COLO668 (cell line): Measurements from ENCODE around the gene PSMA4.
"Not testable (repeated sequence)": the region's sequence is repeated elsewhere in the genome, so short reads cannot be mapped to it uniquely, and the experiment has no call there.

ENCODE experiments used
- DNase-seq: peaks from one replicate; lab custom pipeline; 2025; ENCODE audit not compliant: unreplicated experiment; lab: John Stamatoyannopoulos, UW

PSMA4 gene

GRCh38 chr15:78540141-78540870 is at the start of gene PSMA4:
TSS of gene PSMA4 (plus strand) at chr15:78540444. CDS start at chr15:78541928, 1,484 bp downstream.
- peak; percentile 93 for DNase-seq

GRCh38 chr15:78492872-78493271 is 47.4 kb upstream of the PSMA4 start:
- no peak for DNase-seq

GRCh38 chr15:78501857-78502256 is 38.4 kb upstream of the PSMA4 start:
- no peak for DNase-seq

- DNase-seq, result no peak
Measured at GRCh38 chr15:78502641-78503040, 37.6 kb upstream of the PSMA4 start.

GRCh38 chr15:78506971-78507830 is 33.0 kb upstream of the PSMA4 start, which contains the start of gene HYKK:
TSS of gene HYKK (plus strand) at chr15:78507577. CDS start at chr15:78513089, 5,512 bp downstream.
- peak; percentile 91 for DNase-seq

GRCh38 chr15:78507831-78508160 is 32.4 kb upstream of the PSMA4 start:
- DNase-seq, result no peak

- DNase-seq, result no peak
Measured at GRCh38 chr15:78508272-78508671, 32.0 kb upstream of the PSMA4 start.

- DNase-seq, result no peak
Measured at GRCh38 chr15:78509726-78510312, 30.4 kb upstream of the PSMA4 start.

- DNase-seq, result not testable (repeated sequence)
Measured at GRCh38 chr15:78520035-78520434, 20.2 kb upstream of the PSMA4 start.

- no peak for DNase-seq
Measured at GRCh38 chr15:78524230-78524629, 16.0 kb upstream of the PSMA4 start.

GRCh38 chr15:78527325-78527724 is 12.9 kb upstream of the PSMA4 start:
- DNase-seq, result no peak

GRCh38 chr15:78533331-78533730 is 6.9 kb upstream of the PSMA4 start:
- no peak for DNase-seq

GRCh38 chr15:78536134-78536533 is 4.1 kb upstream of the PSMA4 start:
- no peak for DNase-seq

- no peak for DNase-seq
Measured at GRCh38 chr15:78537266-78537905, 2.9 kb upstream of the PSMA4 start.

GRCh38 chr15:78538358-78538757 is 1.9 kb upstream of the PSMA4 start:
- no peak for DNase-seq

GRCh38 chr15:78539464-78540140 is 642 bp upstream of the PSMA4 start:
- DNase-seq, result not testable (repeated sequence)

GRCh38 chr15:78540871-78541743 is 863 bp downstream of the PSMA4 start:
- DNase-seq, result no peak

GRCh38 chr15:78541744-78542034 is 1.4 kb downstream of the PSMA4 start:
- DNase-seq, result no peak

GRCh38 chr15:78542647-78543046 is 2.4 kb downstream of the PSMA4 start:
- no peak for DNase-seq

GRCh38 chr15:78550194-78550593 is 9.9 kb downstream of the PSMA4 start:
- DNase-seq, result no peak
